Type B pancreatic cell (in vitro differentiated cells): ENCODE results near the gene PLEK. TPM values are rescaled to one million over a fixed set of nuclear protein-coding genes. Genes with fewer than 3 reads are reported as not detected.

ENCODE experiments used
- DNase-seq: peaks from one replicate; pipeline ENCODE4 v3.0.0; 2021; ENCODE audit warnings: mixed read lengths; ENCODE audit not compliant: unreplicated experiment; ENCODE audit errors: extremely low spot score
- H3K27ac Mint-ChIP-seq: 2 replicates; pipeline ENCODE4 v1.8.0; 2021; ENCODE audit warnings: mild to moderate bottlenecking, mixed read lengths
- H3K27me3 Mint-ChIP-seq: 2 replicates; pipeline ENCODE4 v1.8.0; 2021; ENCODE audit warnings: mixed read lengths
- H3K36me3 Mint-ChIP-seq: 2 replicates; pipeline ENCODE4 v1.8.0; 2021; ENCODE audit warnings: mixed read lengths
- H3K4me1 Mint-ChIP-seq: one replicate; pipeline ENCODE4 v1.8.0; 2021; ENCODE audit warnings: mixed read lengths; ENCODE audit not compliant: unreplicated experiment
- H3K4me3 Mint-ChIP-seq: 2 replicates; pipeline ENCODE4 v1.8.0; 2021; ENCODE audit warnings: mild to moderate bottlenecking, mixed read lengths
- H3K9me3 Mint-ChIP-seq: 2 replicates; pipeline ENCODE4 v1.8.0; 2021; ENCODE audit warnings: mixed read lengths
- total RNA-seq: library from RNA; stranded (reverse); gene quantifications from 2 replicates; pipeline ENCODE4 v1.2.1, GENCODE V29; 2021; ENCODE audit warnings: low replicate concordance
- TF ChIP-seq, protein P1 (sequence below): fragments of 200-600 bp; sonication (generic); conservative IDR thresholded peaks from 2 replicates; pipeline ENCODE4 v1.5.0; 2021; ENCODE audit warnings: antibody characterized with exemption, mild to moderate bottlenecking

The PLEK gene
- total RNA-seq, 1 donor from 2014 or later, result not detected

DNA sequence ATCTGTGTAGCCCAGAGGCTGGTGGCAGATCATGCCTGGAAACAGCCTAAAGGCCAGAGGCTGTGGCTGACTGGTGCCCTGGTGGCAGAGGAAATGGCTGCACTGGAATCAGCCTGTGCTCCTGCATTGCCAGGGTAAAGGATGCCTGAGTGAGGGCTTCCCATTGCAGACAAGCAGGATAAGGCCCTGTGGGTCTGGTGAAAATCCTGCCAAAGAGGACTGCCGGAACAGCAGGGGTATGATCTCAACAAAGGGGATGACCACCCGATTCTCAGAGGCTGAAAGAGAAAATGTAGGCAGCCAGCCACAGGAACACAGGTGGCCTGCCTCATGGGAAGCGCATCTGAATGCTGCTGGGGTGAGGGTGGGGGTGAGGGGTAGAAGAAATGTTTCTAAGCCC is 53.8 kb downstream of the PLEK start:
- no peak for DNase-seq
- TF ChIP-seq, protein P1, sequence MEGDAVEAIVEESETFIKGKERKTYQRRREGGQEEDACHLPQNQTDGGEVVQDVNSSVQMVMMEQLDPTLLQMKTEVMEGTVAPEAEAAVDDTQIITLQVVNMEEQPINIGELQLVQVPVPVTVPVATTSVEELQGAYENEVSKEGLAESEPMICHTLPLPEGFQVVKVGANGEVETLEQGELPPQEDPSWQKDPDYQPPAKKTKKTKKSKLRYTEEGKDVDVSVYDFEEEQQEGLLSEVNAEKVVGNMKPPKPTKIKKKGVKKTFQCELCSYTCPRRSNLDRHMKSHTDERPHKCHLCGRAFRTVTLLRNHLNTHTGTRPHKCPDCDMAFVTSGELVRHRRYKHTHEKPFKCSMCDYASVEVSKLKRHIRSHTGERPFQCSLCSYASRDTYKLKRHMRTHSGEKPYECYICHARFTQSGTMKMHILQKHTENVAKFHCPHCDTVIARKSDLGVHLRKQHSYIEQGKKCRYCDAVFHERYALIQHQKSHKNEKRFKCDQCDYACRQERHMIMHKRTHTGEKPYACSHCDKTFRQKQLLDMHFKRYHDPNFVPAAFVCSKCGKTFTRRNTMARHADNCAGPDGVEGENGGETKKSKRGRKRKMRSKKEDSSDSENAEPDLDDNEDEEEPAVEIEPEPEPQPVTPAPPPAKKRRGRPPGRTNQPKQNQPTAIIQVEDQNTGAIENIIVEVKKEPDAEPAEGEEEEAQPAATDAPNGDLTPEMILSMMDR, result no peak
- Mint-ChIP-seq H3K4me3 (no peak overlapping the region), H3K27ac (no peak overlapping the region), H3K9me3 (peaks cover 3% of the 10 kb centered on the region), H3K27me3 (peaks cover 11% of the 10 kb centered on the region), H3K36me3 (no peaks in the 10 kb centered on the region), H3K4me1 (no peaks in the 10 kb centered on the region)

DNA sequence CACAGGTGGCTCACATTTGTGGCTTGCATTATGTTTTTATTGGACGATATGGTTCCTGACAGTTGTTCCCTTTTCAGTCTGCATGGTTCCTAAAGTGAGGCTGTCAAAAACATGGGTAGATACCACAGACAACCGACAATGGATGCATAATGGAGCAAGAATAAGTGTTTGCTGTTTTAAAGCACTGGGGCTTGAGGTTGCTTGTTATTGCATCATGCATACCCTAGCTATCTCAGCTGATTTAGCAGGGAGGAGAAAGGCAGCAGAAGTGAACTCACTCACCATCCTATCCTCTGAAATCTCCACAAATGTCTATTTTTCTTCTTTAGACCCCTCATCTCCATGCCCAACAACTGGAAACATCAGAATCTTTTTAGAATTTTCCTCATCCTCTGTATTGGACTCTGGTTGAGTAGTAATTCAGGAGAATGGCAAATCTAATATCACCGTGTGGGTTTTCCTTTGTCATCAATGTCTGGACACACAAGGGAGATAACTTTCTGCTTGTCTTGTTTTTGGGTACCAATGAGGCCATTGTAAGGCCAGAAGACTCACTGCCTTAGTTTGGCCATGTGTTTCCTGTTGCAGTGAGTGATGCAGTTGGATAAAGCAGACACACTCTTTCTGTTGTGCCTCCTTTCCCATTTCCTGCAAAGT is 55.3 kb downstream of the PLEK start:
- TF ChIP-seq, protein P1, result no peak
- no peaks in the 10 kb centered on the region for H3K4me1 Mint-ChIP-seq
- no peaks in the 10 kb centered on the region for H3K36me3 Mint-ChIP-seq
- H3K27me3 Mint-ChIP-seq, result peaks cover 11% of the 10 kb centered on the region
- H3K9me3 Mint-ChIP-seq, result peaks cover 3% of the 10 kb centered on the region
- no peak overlapping the region for H3K27ac Mint-ChIP-seq
- no peak for DNase-seq
- H3K4me3 Mint-ChIP-seq, result no peak overlapping the region

DNA sequence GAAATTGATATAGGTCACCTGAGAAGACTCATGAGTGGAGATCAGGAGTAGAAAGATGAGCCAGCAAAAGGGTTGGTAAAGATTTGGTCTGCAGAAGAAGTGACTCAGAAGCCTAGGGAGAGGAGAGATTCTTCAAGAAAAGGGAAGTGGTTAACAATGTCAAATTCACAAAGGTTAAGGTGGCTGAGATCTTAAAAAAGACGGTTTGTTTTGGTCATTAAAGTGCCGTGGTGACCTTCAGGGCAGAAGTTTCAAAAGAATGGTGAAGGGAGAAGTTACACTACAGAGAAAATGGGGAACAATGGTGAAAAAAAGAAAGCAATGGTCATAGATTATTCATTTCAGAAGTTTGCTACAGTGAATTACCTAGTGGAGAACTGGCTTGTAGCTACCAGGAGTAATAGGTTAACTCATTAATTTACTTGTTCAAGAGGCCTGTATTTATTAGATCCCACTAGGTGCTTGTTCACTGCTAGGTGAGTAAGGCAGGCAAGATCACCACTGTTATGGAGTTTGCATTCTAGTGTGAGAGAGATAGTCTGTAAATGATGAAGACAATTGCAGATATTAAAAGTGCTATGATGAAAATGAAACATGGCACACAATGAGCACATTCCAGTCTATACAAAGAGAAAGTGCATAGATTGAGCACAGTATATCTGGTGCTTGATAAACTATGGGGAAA is 59.0 kb downstream of the PLEK start:
- Mint-ChIP-seq H3K4me3 (no peak overlapping the region), H3K4me1 (no peaks in the 10 kb centered on the region)
- no peak for DNase-seq

DNA sequence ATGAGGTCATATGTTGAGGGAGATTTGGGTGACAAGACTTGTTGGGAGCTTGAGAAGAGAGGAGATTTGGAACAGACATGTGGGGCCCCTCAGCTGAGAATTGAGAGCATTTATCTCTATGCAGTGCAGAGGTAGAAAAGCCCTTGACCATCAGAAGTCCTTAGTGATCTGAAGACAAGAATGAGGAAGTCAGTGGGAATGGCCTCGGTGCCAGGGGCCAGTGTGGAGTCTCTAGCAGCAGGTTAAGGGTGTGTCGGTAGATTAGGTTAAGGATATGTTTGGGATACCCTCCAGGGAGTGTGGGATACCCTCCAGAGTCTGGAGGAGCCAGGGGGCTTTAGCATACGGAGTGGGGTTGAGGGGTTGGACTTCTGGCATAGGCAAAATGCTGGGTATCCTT is 60.4 kb downstream of the PLEK start:
- H3K9me3 Mint-ChIP-seq, result peaks cover 3% of the 10 kb centered on the region
- H3K27ac Mint-ChIP-seq, result no peak overlapping the region
- no peak overlapping the region for H3K4me3 Mint-ChIP-seq
- H3K27me3 Mint-ChIP-seq, result peaks cover 18% of the 10 kb centered on the region
- no peaks in the 10 kb centered on the region for H3K4me1 Mint-ChIP-seq
- H3K36me3 Mint-ChIP-seq, result no peaks in the 10 kb centered on the region
- no peak for DNase-seq
- TF ChIP-seq, protein P1, result no peak

More for the DNA sequence above, 59.0 kb downstream of the PLEK start:
- H3K27ac Mint-ChIP-seq, result no peak overlapping the region
- TF ChIP-seq, protein P1, result no peak
- H3K36me3 Mint-ChIP-seq, result no peaks in the 10 kb centered on the region
- peaks cover 15% of the 10 kb centered on the region for H3K27me3 Mint-ChIP-seq
- H3K9me3 Mint-ChIP-seq, result peaks cover 3% of the 10 kb centered on the region

DNA sequence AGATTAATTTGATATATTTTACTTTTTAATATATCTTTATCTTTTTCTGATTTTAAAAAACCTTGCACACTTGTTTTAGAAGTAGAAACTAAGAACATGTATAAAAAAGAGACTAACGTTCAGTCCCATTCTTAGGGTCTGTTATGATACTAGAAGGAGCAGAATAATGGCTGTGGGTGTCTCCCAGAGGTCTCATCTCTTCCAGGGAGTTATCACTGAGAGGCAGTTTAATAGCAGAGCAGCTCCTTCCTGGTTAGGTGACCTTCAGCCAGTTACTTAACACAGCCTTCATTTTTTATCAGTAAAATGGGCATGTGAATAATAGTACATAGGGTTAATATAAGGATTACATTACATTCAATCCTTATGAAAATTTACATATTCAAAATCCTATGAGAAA is 61.4 kb downstream of the PLEK start:
- Mint-ChIP-seq H3K27ac (no peak overlapping the region), H3K9me3 (peaks cover 3% of the 10 kb centered on the region), H3K4me1 (no peaks in the 10 kb centered on the region), H3K27me3 (peaks cover 17% of the 10 kb centered on the region), H3K36me3 (no peaks in the 10 kb centered on the region), H3K4me3 (no peak overlapping the region)
- TF ChIP-seq, protein P1, result no peak
- no peak for DNase-seq
